ENCODE data around the gene DTNB.

DTNB gene

GRCh38 chr2:25378731-25379490 lies 294.5 kb downstream of the DTNB start:
- peak; percentile 39 for DNase-seq

GRCh38 chr2:25377822-25378421 lies 295.5 kb downstream of the DTNB start:
- no peak for DNase-seq

- peak; percentile 91 for DNase-seq
Observed at GRCh38 chr2:25376750-25377621, 296.4 kb downstream of the DTNB start.

GRCh38 chr2:25375989-25376545 lies 297.3 kb downstream of the DTNB start:
- no peak for DNase-seq

- DNase-seq = no peak
Observed at GRCh38 chr2:25375371-25375988, 297.9 kb downstream of the DTNB start.

GRCh38 chr2:25374827-25375226 lies 298.6 kb downstream of the DTNB start:
- DNase-seq = no peak

DNA sequence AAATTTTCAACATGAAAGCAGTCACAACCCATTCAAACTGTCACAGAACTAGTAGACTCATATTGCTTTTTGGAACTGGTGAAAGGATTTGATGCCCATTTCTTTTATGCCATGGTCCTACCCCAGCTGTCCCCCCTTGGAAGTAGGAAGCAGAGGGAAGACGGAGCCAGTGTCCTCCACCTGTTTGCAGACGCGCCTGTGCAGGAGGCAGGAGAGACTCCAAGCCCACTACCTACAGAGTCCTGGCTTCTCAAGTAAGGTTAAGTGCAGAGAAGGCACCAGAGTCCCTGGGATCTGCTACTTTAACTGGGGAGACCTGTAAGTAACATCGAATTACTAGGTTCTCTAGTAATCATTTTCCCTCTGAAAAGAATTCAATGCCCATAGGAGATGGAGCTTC lies 299.0 kb downstream of the DTNB start:
- no peak for DNase-seq

DNA sequence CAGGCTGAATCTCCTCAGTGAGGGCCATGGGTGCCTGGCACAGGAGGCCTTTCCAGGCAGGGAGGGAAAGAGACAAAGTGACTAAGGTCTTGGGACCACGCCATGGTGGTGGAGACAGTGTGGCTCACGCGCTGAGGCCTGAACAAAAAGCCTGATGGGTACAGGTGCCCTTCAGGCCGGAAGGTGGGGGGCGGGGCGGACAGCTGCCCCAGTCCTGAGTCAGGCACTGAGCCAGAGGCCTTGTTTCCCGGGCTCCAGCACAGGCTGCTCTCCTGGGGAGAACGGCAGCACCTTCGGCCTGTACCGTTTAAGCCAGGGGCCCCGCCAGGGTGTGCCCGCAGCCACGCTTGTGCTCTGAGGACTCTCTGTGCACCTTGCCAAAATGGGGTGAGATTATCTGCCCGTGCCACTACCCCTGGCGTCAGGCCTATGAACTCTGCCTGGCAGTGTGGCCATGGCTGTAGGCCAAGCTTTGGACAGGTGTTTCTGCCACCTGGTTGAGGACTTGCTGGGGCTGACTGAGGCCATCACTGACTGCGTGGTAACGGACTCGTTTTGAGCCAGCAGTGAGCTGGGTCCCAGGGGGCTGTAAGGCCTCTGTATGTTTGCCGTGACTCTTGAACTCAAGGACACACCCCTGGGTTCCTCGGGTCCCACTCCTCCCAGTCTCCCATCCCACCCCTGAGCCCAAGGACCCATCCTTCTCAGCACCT lies 300.0 kb downstream of the DTNB start:
- DNase-seq = no peak

GRCh38 chr2:25372405-25373268 lies 300.7 kb downstream of the DTNB start:
- DNase-seq = no peak

DNA sequence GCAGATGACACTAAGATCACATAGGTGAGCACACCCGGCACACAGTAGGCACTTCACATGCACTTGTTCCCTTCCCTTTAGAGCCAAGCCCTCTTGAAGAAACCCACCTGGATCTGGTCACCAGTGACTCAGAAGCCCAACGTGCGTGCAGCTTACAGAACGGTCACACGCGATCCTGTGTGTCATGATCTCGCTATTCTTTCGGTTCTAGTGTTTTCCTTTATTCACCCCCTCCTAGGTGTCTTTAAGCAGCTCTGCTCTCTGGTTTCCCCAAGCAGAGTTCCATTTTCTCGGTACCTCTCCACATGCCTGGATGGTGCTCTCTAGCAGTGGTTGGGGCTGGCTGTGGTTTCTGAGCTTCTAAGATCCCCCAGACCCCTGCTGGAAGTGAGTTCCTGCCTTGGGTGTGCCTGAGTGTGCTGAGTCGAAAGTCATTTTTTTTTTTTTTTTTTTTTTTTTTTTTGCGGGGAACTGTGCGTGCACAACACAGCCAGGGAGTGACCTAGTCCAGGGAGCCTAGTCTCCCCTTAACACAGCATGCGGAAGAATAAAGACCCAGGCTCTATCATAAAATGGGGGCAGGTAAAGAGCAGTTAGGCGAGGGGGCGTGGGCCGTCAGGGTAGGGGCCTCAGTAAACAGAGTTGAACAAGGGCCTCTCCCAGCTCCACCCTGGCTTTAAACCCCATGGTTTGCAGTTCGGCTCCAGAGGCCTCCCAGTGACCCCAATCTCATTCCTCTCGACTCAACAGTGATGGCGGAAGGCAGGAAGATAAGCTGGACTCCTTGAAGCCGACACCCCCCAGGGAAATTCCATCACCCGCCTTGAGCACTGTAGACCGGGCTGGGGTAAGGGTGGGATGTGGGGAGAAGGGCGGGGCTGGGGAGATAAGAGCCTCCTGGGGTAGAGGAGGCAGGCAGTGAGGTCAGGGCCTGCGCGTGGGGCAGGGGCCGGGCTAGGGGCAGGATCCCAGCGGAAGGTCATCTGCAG lies 301.8 kb downstream of the DTNB start:
- DNase-seq = no peak

- DNase-seq = no peak
Observed at GRCh38 chr2:25369876-25370275, 303.5 kb downstream of the DTNB start.

DNA sequence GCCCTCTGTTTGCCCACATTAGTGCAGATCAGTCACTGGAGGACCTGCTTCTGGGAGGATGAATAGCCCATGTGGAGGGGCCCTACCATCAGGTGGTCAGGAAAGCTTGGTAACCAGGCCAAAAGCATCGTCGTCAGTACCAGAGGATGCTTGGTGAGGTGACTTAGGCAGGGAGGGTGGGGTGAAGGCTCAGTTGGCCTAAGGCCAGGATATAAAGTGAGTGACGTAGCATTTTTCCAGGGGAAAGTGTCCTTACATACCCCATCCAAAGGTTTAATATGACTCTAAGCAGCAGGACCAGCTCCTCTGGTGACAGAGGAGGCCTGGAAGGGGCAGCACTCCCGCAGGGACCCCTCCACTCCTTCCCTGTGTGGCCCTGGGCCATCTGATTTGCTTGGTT lies 303.9 kb downstream of the DTNB start:
- no peak for DNase-seq

- peak; percentile 73 for DNase-seq
Observed at GRCh38 chr2:25368660-25369059, 304.7 kb downstream of the DTNB start.

GRCh38 chr2:25367296-25367695 lies 306.1 kb downstream of the DTNB start:
- DNase-seq = no peak

DNA sequence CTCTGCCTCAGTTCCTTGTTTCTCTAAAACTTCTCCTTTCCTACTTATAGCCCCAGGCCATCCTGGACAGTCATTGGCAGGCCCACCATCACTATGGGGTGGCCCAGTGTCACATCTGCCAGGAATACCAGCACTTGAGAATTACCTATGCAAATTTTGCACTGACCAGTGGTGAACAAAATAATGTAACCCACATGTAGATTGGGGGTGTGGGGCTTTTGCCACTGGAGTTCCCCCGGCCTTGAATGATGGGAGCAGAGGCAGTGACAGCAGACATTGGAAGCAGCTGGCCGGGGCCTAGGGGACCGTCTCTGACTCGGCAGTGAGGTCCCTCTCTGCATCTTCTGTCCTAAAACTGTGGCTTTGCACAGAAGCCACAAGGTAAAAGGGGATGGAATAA lies 306.7 kb downstream of the DTNB start:
- DNase-seq = no peak

- no peak for DNase-seq
Observed at GRCh38 chr2:25365241-25365640, 308.1 kb downstream of the DTNB start.

GRCh38 chr2:25363733-25364132 lies 309.6 kb downstream of the DTNB start:
- DNase-seq = no peak

GRCh38 chr2:25362434-25363145 lies 310.8 kb downstream of the DTNB start:
- DNase-seq = no peak

DNA sequence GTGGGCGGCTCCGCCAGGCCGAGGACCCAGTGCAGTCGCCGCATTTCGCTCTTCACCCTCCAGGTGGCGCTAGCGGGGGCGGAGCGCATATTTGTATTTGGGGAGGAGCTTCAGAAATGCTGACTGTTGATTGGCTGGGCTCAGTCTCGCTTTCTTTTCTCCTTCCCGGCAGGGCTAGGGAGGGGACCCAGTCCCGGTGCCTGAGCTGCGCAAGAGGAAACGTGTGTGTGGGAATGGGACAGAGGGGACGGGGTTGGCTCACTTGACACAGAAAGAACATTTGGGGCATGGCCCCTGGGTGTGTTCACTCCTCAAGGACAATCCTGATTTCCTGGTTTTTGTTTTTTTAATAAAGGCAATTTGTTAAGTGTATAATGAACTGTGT lies 311.3 kb downstream of the DTNB start:
- DNase-seq = peak; percentile 91

All from fibroblast of skin of right biceps (primary cell).